ENCODE measurements around the gene SORCS2.
"Not testable (repeated sequence)": the region's sequence is repeated elsewhere in the genome, so short reads cannot be mapped to it uniquely, and the experiment has no call there.

Gene SORCS2

GRCh38 chr4:7444314-7444713 is 252.0 kb downstream of the SORCS2 start:
- DNase-seq (ENCODE audit: low read depth in 1 of 2, low spot score in 1 of 2): no peak
- no peak for TF ChIP-seq JUND (IDR thresholded peaks at IDR 0.05; ENCODE audit: low read depth)
- in situ Hi-C loops (cut with HindIII; ENCODE audit: low pct_unique_long_range_greater_than_20kb, low sequenced_read_pairs): no loop called here

- DNase-seq (ENCODE audit: low read depth in 1 of 2, low spot score in 1 of 2): peak in 1 of 2 experiments; percentile 32
- in situ Hi-C loops (cut with HindIII; ENCODE audit: low pct_unique_long_range_greater_than_20kb, low sequenced_read_pairs): no loop called here
- no peak for TF ChIP-seq JUND (IDR thresholded peaks at IDR 0.05; ENCODE audit: low read depth)
These were observed 252.4 kb downstream of the SORCS2 start for GRCh38 chr4:7444731-7445130.

GRCh38 chr4:7447236-7447635 is 254.9 kb downstream of the SORCS2 start:
- in situ Hi-C loops (cut with HindIII; ENCODE audit: low pct_unique_long_range_greater_than_20kb, low sequenced_read_pairs): no loop called here
- no peak for TF ChIP-seq JUND (IDR thresholded peaks at IDR 0.05; ENCODE audit: low read depth)
- DNase-seq (ENCODE audit: low read depth in 1 of 2, low spot score in 1 of 2): no peak

GRCh38 chr4:7448036-7448435 is 255.7 kb downstream of the SORCS2 start:
- no peak for DNase-seq (ENCODE audit: low read depth in 1 of 2, low spot score in 1 of 2)
- in situ Hi-C loops (cut with HindIII; ENCODE audit: low pct_unique_long_range_greater_than_20kb, low sequenced_read_pairs): no loop called here
- no peak for TF ChIP-seq JUND (IDR thresholded peaks at IDR 0.05; ENCODE audit: low read depth)

GRCh38 chr4:7450775-7451433 is 258.6 kb downstream of the SORCS2 start:
- no peak for TF ChIP-seq JUND (IDR thresholded peaks at IDR 0.05; ENCODE audit: low read depth)

GRCh38 chr4:7451434-7451789 is 259.1 kb downstream of the SORCS2 start:
- TF ChIP-seq JUND (IDR thresholded peaks at IDR 0.05; ENCODE audit: low read depth): no peak
- no peak for DNase-seq (ENCODE audit: low read depth in 1 of 2, low spot score in 1 of 2)
- in situ Hi-C loops (cut with HindIII; ENCODE audit: low pct_unique_long_range_greater_than_20kb, low sequenced_read_pairs): no loop called here

More at GRCh38 chr4:7450775-7451433, 258.6 kb downstream of the SORCS2 start:
- DNase-seq (ENCODE audit: low read depth in 1 of 2, low spot score in 1 of 2): no peak
- in situ Hi-C loops (cut with HindIII; ENCODE audit: low pct_unique_long_range_greater_than_20kb, low sequenced_read_pairs): no loop called here

- DNase-seq (ENCODE audit: low read depth in 1 of 2, low spot score in 1 of 2): no peak
- in situ Hi-C loops (cut with HindIII; ENCODE audit: low pct_unique_long_range_greater_than_20kb, low sequenced_read_pairs): no loop called here
- no peak for TF ChIP-seq JUND (IDR thresholded peaks at IDR 0.05; ENCODE audit: low read depth)
These were observed 259.5 kb downstream of the SORCS2 start for GRCh38 chr4:7451800-7452199.

- in situ Hi-C loops (cut with HindIII; ENCODE audit: low pct_unique_long_range_greater_than_20kb, low sequenced_read_pairs); DNase-seq (ENCODE audit: low read depth in 1 of 2, low spot score in 1 of 2): not testable (repeated sequence)
These were observed 260.5 kb downstream of the SORCS2 start for GRCh38 chr4:7452802-7453201.

GRCh38 chr4:7457201-7458065 is 265.1 kb downstream of the SORCS2 start:
- no peak for TF ChIP-seq JUND (IDR thresholded peaks at IDR 0.05; ENCODE audit: low read depth)
- DNase-seq (ENCODE audit: low read depth in 1 of 2, low spot score in 1 of 2): no peak
- in situ Hi-C loops (cut with HindIII; ENCODE audit: low pct_unique_long_range_greater_than_20kb, low sequenced_read_pairs): no loop called here

- no peak for TF ChIP-seq JUND (IDR thresholded peaks at IDR 0.05; ENCODE audit: low read depth)
- no peak for DNase-seq (ENCODE audit: low read depth in 1 of 2, low spot score in 1 of 2)
- in situ Hi-C loops (cut with HindIII; ENCODE audit: low pct_unique_long_range_greater_than_20kb, low sequenced_read_pairs): no loop called here
These were observed 265.7 kb downstream of the SORCS2 start for GRCh38 chr4:7458066-7458425.

- no peak for TF ChIP-seq JUND (IDR thresholded peaks at IDR 0.05; ENCODE audit: low read depth)
- no peak for DNase-seq (ENCODE audit: low read depth in 1 of 2, low spot score in 1 of 2)
- in situ Hi-C loops (cut with HindIII; ENCODE audit: low pct_unique_long_range_greater_than_20kb, low sequenced_read_pairs): no loop called here
These were observed 266.1 kb downstream of the SORCS2 start for GRCh38 chr4:7458477-7458876.

GRCh38 chr4:7459471-7459870 is 267.1 kb downstream of the SORCS2 start:
- in situ Hi-C loops (cut with HindIII; ENCODE audit: low pct_unique_long_range_greater_than_20kb, low sequenced_read_pairs): no loop called here
- no peak for TF ChIP-seq JUND (IDR thresholded peaks at IDR 0.05; ENCODE audit: low read depth)

GRCh38 chr4:7460566-7460965 is 268.2 kb downstream of the SORCS2 start:
- in situ Hi-C loops (cut with HindIII; ENCODE audit: low pct_unique_long_range_greater_than_20kb, low sequenced_read_pairs): no loop called here
- DNase-seq (ENCODE audit: low read depth in 1 of 2, low spot score in 1 of 2): no peak
- TF ChIP-seq JUND (IDR thresholded peaks at IDR 0.05; ENCODE audit: low read depth): no peak

More at GRCh38 chr4:7459471-7459870, 267.1 kb downstream of the SORCS2 start:
- DNase-seq (ENCODE audit: low read depth in 1 of 2, low spot score in 1 of 2): no peak

Data from T47D (cell line).